ENCODE data around the gene CTNNA2. TPM values are rescaled to one million over a fixed set of nuclear protein-coding genes. Genes with fewer than 3 reads are reported as not detected.

The CTNNA2 gene
- total and polyA plus RNA-seq, 4 donors, result 0.01 to 0.37 TPM; not detected in 2

GRCh38 chr2:80048296-80048695 is 535.4 kb downstream of the CTNNA2 start:
- H3K4me1 ChIP-seq (ENCODE audit: control insufficient read depth in 5 of 5, insufficient read depth in 5 of 5, low read length in 5 of 5), result no peaks in the 10 kb centered on the region
- no peak for DNase-seq
- no peak overlapping the region for H3K4me3 ChIP-seq
- 75 to 79% methylated on average over 2 of the region's 2 CpGs for WGBS, 2 donors
- H3K36me3 ChIP-seq (ENCODE audit: control insufficient read depth in 4 of 4, insufficient read depth in 4 of 4, low read length in 4 of 4), result no peaks in the 10 kb centered on the region
- ATAC-seq (ENCODE audit: insufficient read depth, low FRiP score), result no peak
- H3K9ac ChIP-seq (ENCODE audit: insufficient read depth in 1 of 2, low read length in 2 of 2), result no peak overlapping the region
- H3K9me3 ChIP-seq (ENCODE audit: control insufficient read depth in 4 of 4, insufficient read depth in 3 of 4, low read length in 3 of 4), result no peaks in the 10 kb centered on the region
- no peak for TF ChIP-seq CTCF (IDR thresholded peaks at IDR 0.05; ENCODE audit: control extremely low read depth, extremely low read depth)
- H3K27ac ChIP-seq (ENCODE audit: low read depth in 1 of 2, low read length in 1 of 2), result no peak overlapping the region
- H3K27me3 ChIP-seq (ENCODE audit: control insufficient read depth in 3 of 3, insufficient read depth in 3 of 3, low read length in 2 of 3), result no peaks in the 10 kb centered on the region

- H3K4me3 ChIP-seq, result no peak overlapping the region
- no peaks in the 10 kb centered on the region for H3K27me3 ChIP-seq (ENCODE audit: control insufficient read depth in 3 of 3, insufficient read depth in 3 of 3, low read length in 2 of 3)
- H3K36me3 ChIP-seq (ENCODE audit: control insufficient read depth in 4 of 4, insufficient read depth in 4 of 4, low read length in 4 of 4), result no peaks in the 10 kb centered on the region
- no peaks in the 10 kb centered on the region for H3K9me3 ChIP-seq (ENCODE audit: control insufficient read depth in 4 of 4, insufficient read depth in 3 of 4, low read length in 3 of 4)
- TF ChIP-seq CTCF (IDR thresholded peaks at IDR 0.05; ENCODE audit: control extremely low read depth, extremely low read depth), result no peak
- no peak overlapping the region for H3K27ac ChIP-seq (ENCODE audit: low read depth in 1 of 2, low read length in 1 of 2)
- no peak for DNase-seq
- WGBS, 2 donors, result 33 to 52% methylated on average over 6 of the region's 6 CpGs
- no peak for ATAC-seq (ENCODE audit: insufficient read depth, low FRiP score)
- no peak overlapping the region for H3K9ac ChIP-seq (ENCODE audit: insufficient read depth in 1 of 2, low read length in 2 of 2)
- peaks cover 0 to 10% (median 3%) of the 10 kb centered on the region in 5 donors for H3K4me1 ChIP-seq (ENCODE audit: control insufficient read depth in 5 of 5, insufficient read depth in 5 of 5, low read length in 5 of 5)
Observed at GRCh38 chr2:80050246-80050645, 537.4 kb downstream of the CTNNA2 start.

DNA sequence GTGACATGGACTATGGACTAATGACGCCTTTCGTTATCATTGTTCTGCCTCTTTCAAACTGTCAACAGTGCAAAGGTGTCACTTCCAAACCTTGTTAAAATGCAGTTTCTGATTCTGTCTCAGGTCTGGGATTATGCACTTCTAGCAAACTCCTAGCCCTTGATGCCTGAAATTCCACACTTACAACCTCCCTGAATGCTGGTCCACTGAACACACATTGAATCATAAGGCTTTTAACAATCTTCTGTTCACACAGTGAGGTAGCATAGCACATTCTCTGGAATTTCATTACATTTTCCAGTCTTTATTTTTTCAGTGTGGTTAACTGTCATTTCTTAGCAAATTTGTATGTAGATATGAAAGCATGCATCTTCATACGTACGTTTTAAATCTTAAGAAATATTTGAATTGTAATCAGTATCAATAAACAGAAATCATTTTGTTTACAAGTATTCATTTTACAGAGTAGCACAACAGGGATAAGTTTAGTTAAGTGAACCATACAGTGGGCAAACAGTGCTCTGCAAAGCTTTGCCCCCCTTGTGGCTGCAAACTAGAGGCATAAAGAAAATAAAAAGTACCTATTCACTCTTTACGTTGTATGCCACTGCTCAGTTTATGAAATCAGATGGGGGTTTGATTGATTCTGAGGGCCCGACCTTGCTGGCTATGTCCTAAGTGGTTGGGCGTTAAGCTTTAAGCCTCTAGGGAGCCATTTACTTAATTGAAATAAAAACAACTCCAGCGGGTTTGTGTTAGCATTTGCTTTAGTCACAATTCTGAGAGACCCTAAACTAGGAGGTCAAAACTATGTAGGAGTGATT is 540.9 kb downstream of the CTNNA2 start:
- H3K9ac ChIP-seq (ENCODE audit: insufficient read depth in 1 of 2, low read length in 2 of 2), result no peak overlapping the region
- H3K27me3 ChIP-seq (ENCODE audit: control insufficient read depth in 3 of 3, insufficient read depth in 3 of 3, low read length in 2 of 3), result no peaks in the 10 kb centered on the region
- WGBS, 2 donors, result 50 to 59% methylated on average over 8 of the region's 8 CpGs
- H3K36me3 ChIP-seq (ENCODE audit: control insufficient read depth in 4 of 4, insufficient read depth in 4 of 4, low read length in 4 of 4), result no peaks in the 10 kb centered on the region
- no peak overlapping the region for H3K4me3 ChIP-seq
- no peak for DNase-seq
- H3K4me1 ChIP-seq (ENCODE audit: control insufficient read depth in 5 of 5, insufficient read depth in 5 of 5, low read length in 5 of 5), result peaks cover 0 to 10% (median 3%) of the 10 kb centered on the region in 5 donors
- no peak overlapping the region for H3K27ac ChIP-seq (ENCODE audit: low read depth in 1 of 2, low read length in 1 of 2)
- no peak for TF ChIP-seq CTCF (IDR thresholded peaks at IDR 0.05; ENCODE audit: control extremely low read depth, extremely low read depth)
- H3K9me3 ChIP-seq (ENCODE audit: control insufficient read depth in 4 of 4, insufficient read depth in 3 of 4, low read length in 3 of 4), result no peaks in the 10 kb centered on the region
- no peak for ATAC-seq (ENCODE audit: insufficient read depth, low FRiP score)
